HG03097 (cell line): ENCODE results near the gene KRR1.
"Not testable (repeated sequence)": the region's sequence is repeated elsewhere in the genome, so short reads cannot be mapped to it uniquely, and the experiment has no call there.

Experiments used
- ATAC-seq: cut with Tn5 transposase; IDR thresholded peaks from one replicate; pipeline ENCODE4 v1.9.1; 2021; ENCODE audit not compliant: unreplicated experiment, low FRiP score

The KRR1 gene

GRCh38 chr12:75526655-75527511, 15.5 kb upstream of the KRR1 start:
- ATAC-seq = peak; percentile 94

GRCh38 chr12:75525263-75525662, 13.9 kb upstream of the KRR1 start:
- ATAC-seq = no peak

- not testable (repeated sequence) for ATAC-seq
These were observed 10.7 kb upstream of the KRR1 start for GRCh38 chr12:75522124-75522523.

- ATAC-seq = not testable (repeated sequence)
These were observed 9.8 kb upstream of the KRR1 start for GRCh38 chr12:75521224-75521623.

- ATAC-seq = no peak
These were observed 1.8 kb downstream of the KRR1 start for GRCh38 chr12:75509621-75510020.

GRCh38 chr12:75508159-75508558, 3.2 kb downstream of the KRR1 start:
- no peak for ATAC-seq

- ATAC-seq = no peak
These were observed 4.3 kb downstream of the KRR1 start for GRCh38 chr12:75507086-75507485.

GRCh38 chr12:75505706-75506312, 5.6 kb downstream of the KRR1 start:
- no peak for ATAC-seq

- ATAC-seq = no peak
These were observed 7.5 kb downstream of the KRR1 start for GRCh38 chr12:75503866-75504265.

GRCh38 chr12:75503459-75503858, 8.0 kb downstream of the KRR1 start:
- no peak for ATAC-seq

GRCh38 chr12:75491169-75491568, 20.2 kb downstream of the KRR1 start:
- ATAC-seq = no peak

- peak; percentile 61 for ATAC-seq
These were observed 21.7 kb downstream of the KRR1 start for GRCh38 chr12:75489613-75490210.

GRCh38 chr12:75489187-75489586, 22.2 kb downstream of the KRR1 start:
- no peak for ATAC-seq

- ATAC-seq = no peak
These were observed 22.9 kb downstream of the KRR1 start for GRCh38 chr12:75488553-75488952.

GRCh38 chr12:75487308-75487707, 24.1 kb downstream of the KRR1 start:
- ATAC-seq = no peak

GRCh38 chr12:75484450-75484849, 27.0 kb downstream of the KRR1 start:
- not testable (repeated sequence) for ATAC-seq

- no peak for ATAC-seq
These were observed 28.0 kb downstream of the KRR1 start for GRCh38 chr12:75483431-75483830.

- ATAC-seq = no peak
These were observed 28.8 kb downstream of the KRR1 start for GRCh38 chr12:75482646-75483045.

GRCh38 chr12:75481774-75482173, 29.6 kb downstream of the KRR1 start:
- ATAC-seq = no peak

GRCh38 chr12:75481013-75481705, 30.2 kb downstream of the KRR1 start:
- ATAC-seq = peak; percentile 2

GRCh38 chr12:75480469-75480949, 30.9 kb downstream of the KRR1 start, which contains the start of gene GLIPR1:
TSS of gene GLIPR1 (plus strand) at chr12:75480755. CDS start at chr12:75480881, 126 bp downstream.
- ATAC-seq = peak; percentile 93
